ENCODE measurements around the gene ATP6V1C2.

Gene ATP6V1C2

DNA sequence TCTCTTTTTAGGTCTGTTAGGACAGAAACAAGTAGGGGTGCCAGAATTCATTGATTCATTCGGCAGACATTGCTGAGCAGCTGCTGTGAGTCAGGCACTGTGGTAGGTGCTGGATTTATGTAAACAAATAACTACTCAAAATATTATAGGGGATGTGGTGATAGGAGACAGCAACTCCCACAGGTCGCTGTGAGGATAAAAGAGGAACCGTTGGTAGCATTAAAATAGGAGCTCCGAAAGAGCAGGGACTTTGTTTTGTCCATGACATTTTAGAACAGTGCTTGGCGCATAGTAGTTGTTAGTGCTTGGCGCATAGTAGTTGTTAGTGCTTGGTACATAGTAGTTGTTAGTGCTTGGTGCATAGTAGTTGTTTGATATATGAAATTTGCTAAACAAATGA, 29.2 kb downstream of the ATP6V1C2 start:
- ATAC-seq (replicated peaks) (no peak), DNase-seq (no peak)
- H3K4me1 Mint-ChIP-seq (ENCODE audit: low read depth in 2 of 2): no peaks in the 10 kb centered on the region
- peaks cover 3% of the 10 kb centered on the region for H3K36me3 Mint-ChIP-seq (ENCODE audit: insufficient read depth)
- H3K4me3 Mint-ChIP-seq: no peak overlapping the region
- peaks cover 0 to 49% of the 10 kb centered on the region in 2 donors for H3K27me3 Mint-ChIP-seq
- H3K9me3 Mint-ChIP-seq: no peaks in the 10 kb centered on the region
- no peak overlapping the region for H3K27ac Mint-ChIP-seq

DNA sequence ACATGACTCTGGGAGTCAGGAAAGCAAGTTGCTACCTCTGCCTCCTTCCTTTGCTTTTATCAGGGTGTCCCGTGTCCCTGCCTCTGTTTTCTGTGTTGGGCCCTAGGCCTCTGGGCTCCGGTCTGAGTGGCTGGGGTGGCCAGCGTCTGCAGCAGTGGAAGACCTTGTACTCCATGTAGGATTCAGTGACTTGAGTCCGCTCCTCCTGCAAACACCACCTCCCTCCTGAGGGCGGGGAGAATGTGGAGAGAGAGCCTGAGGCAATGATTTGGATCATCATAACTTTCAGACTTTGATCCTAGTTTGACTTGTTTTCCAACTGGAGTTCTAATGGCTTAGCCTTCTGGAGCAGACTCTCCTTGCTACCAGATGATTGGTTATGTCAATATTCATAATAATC, 30.8 kb downstream of the ATP6V1C2 start:
- no peaks in the 10 kb centered on the region for H3K9me3 Mint-ChIP-seq
- no peak overlapping the region for H3K27ac Mint-ChIP-seq
- H3K27me3 Mint-ChIP-seq: peaks cover 0 to 46% of the 10 kb centered on the region in 2 donors
- DNase-seq (no peak), ATAC-seq (replicated peaks) (no peak)
- no peaks in the 10 kb centered on the region for H3K4me1 Mint-ChIP-seq (ENCODE audit: low read depth in 2 of 2)
- peaks cover 3% of the 10 kb centered on the region for H3K36me3 Mint-ChIP-seq (ENCODE audit: insufficient read depth)
- H3K4me3 Mint-ChIP-seq: no peak overlapping the region

DNA sequence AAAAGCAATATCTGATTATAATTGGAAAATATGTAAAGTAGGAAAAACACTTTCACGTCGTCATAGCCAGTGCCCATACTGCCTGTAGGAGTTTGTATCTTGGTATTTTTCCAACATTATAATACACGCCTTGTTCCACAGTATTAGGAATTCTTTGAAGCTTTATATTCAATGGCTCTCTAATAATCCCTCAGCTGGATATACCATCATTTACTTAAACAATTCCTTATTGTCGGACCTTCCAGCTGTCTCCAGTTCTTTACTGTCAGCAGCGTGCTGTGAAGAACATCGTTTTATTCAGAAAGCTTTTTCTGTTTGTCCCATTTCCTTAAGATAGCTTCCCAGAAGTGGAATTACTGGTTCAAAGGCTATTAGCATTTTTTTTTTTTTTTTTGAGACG, 31.7 kb downstream of the ATP6V1C2 start:
- Mint-ChIP-seq H3K36me3 (ENCODE audit: insufficient read depth) (no peaks in the 10 kb centered on the region), H3K27me3 (peaks cover 0 to 42% of the 10 kb centered on the region in 2 donors), H3K9me3 (no peaks in the 10 kb centered on the region), H3K4me1 (ENCODE audit: low read depth in 2 of 2) (no peaks in the 10 kb centered on the region), H3K4me3 (no peak overlapping the region), H3K27ac (no peak overlapping the region)
- ATAC-seq (replicated peaks) (no peak), DNase-seq (no peak)

- Mint-ChIP-seq H3K36me3 (ENCODE audit: insufficient read depth) (no peaks in the 10 kb centered on the region), H3K4me1 (ENCODE audit: low read depth in 2 of 2) (no peaks in the 10 kb centered on the region), H3K27me3 (peaks cover 0 to 42% of the 10 kb centered on the region in 2 donors), H3K9me3 (no peaks in the 10 kb centered on the region), H3K27ac (no peak overlapping the region), H3K4me3 (no peak overlapping the region)
- no peak for DNase-seq
- no peak for ATAC-seq (replicated peaks)
These were observed 32.4 kb downstream of the ATP6V1C2 start for GRCh38 chr2:10753876-10754275.

- H3K4me3 Mint-ChIP-seq: no peak overlapping the region
- H3K36me3 Mint-ChIP-seq (ENCODE audit: insufficient read depth): no peaks in the 10 kb centered on the region
- H3K4me1 Mint-ChIP-seq (ENCODE audit: low read depth in 2 of 2): no peaks in the 10 kb centered on the region
- DNase-seq: no peak
- peaks cover 0 to 34% of the 10 kb centered on the region in 2 donors for H3K27me3 Mint-ChIP-seq
- no peak for ATAC-seq (replicated peaks)
- H3K9me3 Mint-ChIP-seq: no peaks in the 10 kb centered on the region
- H3K27ac Mint-ChIP-seq: no peak overlapping the region
These were observed 34.2 kb downstream of the ATP6V1C2 start for GRCh38 chr2:10755621-10756020.

GRCh38 chr2:10757814-10758286, 36.4 kb downstream of the ATP6V1C2 start:
- no peak for DNase-seq
- Mint-ChIP-seq H3K9me3 (no peaks in the 10 kb centered on the region), H3K4me3 (no peak overlapping the region), H3K4me1 (ENCODE audit: low read depth in 2 of 2) (no peaks in the 10 kb centered on the region), H3K27ac (no peak overlapping the region), H3K27me3 (peaks cover 0 to 24% of the 10 kb centered on the region in 2 donors), H3K36me3 (ENCODE audit: insufficient read depth) (no peaks in the 10 kb centered on the region)
- ATAC-seq (replicated peaks): no peak

GRCh38 chr2:10759151-10759714, 37.8 kb downstream of the ATP6V1C2 start:
- Mint-ChIP-seq H3K27me3 (peaks cover 0 to 25% of the 10 kb centered on the region in 2 donors), H3K4me3 (no peak overlapping the region), H3K4me1 (ENCODE audit: low read depth in 2 of 2) (peaks cover 0 to 3% of the 10 kb centered on the region in 2 donors), H3K36me3 (ENCODE audit: insufficient read depth) (no peaks in the 10 kb centered on the region), H3K27ac (no peak overlapping the region), H3K9me3 (no peaks in the 10 kb centered on the region)
- ATAC-seq (replicated peaks): no peak
- DNase-seq: no peak

- ATAC-seq (replicated peaks): no peak
- Mint-ChIP-seq H3K36me3 (ENCODE audit: insufficient read depth) (peaks cover 3% of the 10 kb centered on the region), H3K4me3 (no peak overlapping the region), H3K27me3 (peaks cover 0 to 17% of the 10 kb centered on the region in 2 donors), H3K27ac (no peak overlapping the region), H3K4me1 (ENCODE audit: low read depth in 2 of 2) (peaks cover 0 to 3% of the 10 kb centered on the region in 2 donors), H3K9me3 (no peaks in the 10 kb centered on the region)
- no peak for DNase-seq
These were observed 39.5 kb downstream of the ATP6V1C2 start for GRCh38 chr2:10760794-10761504.

GRCh38 chr2:10761591-10761990, 40.2 kb downstream of the ATP6V1C2 start:
- DNase-seq (no peak), ATAC-seq (replicated peaks) (no peak)
- Mint-ChIP-seq H3K9me3 (no peaks in the 10 kb centered on the region), H3K4me3 (no peak overlapping the region), H3K36me3 (ENCODE audit: insufficient read depth) (peaks cover 3% of the 10 kb centered on the region), H3K4me1 (ENCODE audit: low read depth in 2 of 2) (peaks cover 0 to 3% of the 10 kb centered on the region in 2 donors), H3K27ac (no peak overlapping the region), H3K27me3 (peaks cover 0 to 16% of the 10 kb centered on the region in 2 donors)

GRCh38 chr2:10762651-10763460, 41.4 kb downstream of the ATP6V1C2 start:
- Mint-ChIP-seq H3K4me1 (ENCODE audit: low read depth in 2 of 2) (peaks cover 0 to 3% of the 10 kb centered on the region in 2 donors), H3K9me3 (no peaks in the 10 kb centered on the region), H3K36me3 (ENCODE audit: insufficient read depth) (peaks cover 3% of the 10 kb centered on the region), H3K27ac (no peak overlapping the region), H3K27me3 (peaks cover 0 to 16% of the 10 kb centered on the region in 2 donors), H3K4me3 (no peak overlapping the region)
- DNase-seq (no peak), ATAC-seq (replicated peaks) (no peak)

DNA sequence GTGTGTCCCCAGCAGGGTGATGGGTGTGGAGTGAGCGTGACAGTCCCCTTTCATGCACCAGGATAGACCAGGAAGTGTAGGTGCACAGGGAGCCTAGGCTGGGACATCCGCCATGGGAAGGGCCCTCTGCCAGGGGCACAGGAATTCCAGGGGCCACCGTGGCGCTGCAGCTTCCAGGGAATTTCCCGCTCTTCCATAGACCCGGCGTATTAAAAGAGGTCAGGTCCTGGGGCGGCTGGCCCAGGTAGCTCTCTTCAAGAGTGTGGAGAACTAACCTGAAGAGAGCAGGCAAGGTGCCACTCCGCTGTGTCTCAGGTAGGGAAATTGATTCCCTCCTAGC, 42.0 kb downstream of the ATP6V1C2 start:
- Mint-ChIP-seq H3K27me3 (peaks cover 0 to 16% of the 10 kb centered on the region in 2 donors), H3K4me3 (no peak overlapping the region), H3K36me3 (ENCODE audit: insufficient read depth) (peaks cover 3% of the 10 kb centered on the region), H3K4me1 (ENCODE audit: low read depth in 2 of 2) (peaks cover 0 to 3% of the 10 kb centered on the region in 2 donors), H3K9me3 (no peaks in the 10 kb centered on the region), H3K27ac (no peak overlapping the region)
- DNase-seq (no peak), ATAC-seq (replicated peaks) (no peak)

- no peak for DNase-seq
- Mint-ChIP-seq H3K36me3 (ENCODE audit: insufficient read depth) (peaks cover 3% of the 10 kb centered on the region), H3K27ac (no peak overlapping the region), H3K4me3 (no peak overlapping the region), H3K27me3 (peaks cover 0 to 16% of the 10 kb centered on the region in 2 donors), H3K4me1 (ENCODE audit: low read depth in 2 of 2) (peaks cover 0 to 3% of the 10 kb centered on the region in 2 donors), H3K9me3 (no peaks in the 10 kb centered on the region)
- ATAC-seq (replicated peaks): no peak
These were observed 42.8 kb downstream of the ATP6V1C2 start for GRCh38 chr2:10764096-10764785.

- peaks cover 0 to 3% of the 10 kb centered on the region in 2 donors for H3K4me1 Mint-ChIP-seq (ENCODE audit: low read depth in 2 of 2)
- peaks cover 0 to 16% of the 10 kb centered on the region in 2 donors for H3K27me3 Mint-ChIP-seq
These were observed 43.5 kb downstream of the ATP6V1C2 start for GRCh38 chr2:10764896-10765295.

More at GRCh38 chr2:10764896-10765295, 43.5 kb downstream of the ATP6V1C2 start:
- Mint-ChIP-seq H3K27ac (no peak overlapping the region), H3K4me3 (no peak overlapping the region), H3K36me3 (ENCODE audit: insufficient read depth) (peaks cover 3% of the 10 kb centered on the region), H3K9me3 (no peaks in the 10 kb centered on the region)
- no peak for ATAC-seq (replicated peaks)
- DNase-seq: no peak

All from effector memory CD8-positive, alpha-beta T cell (primary cell).